Activated T-helper 2 cell treated with anti-CD3 and anti-CD28 coated beads, Interferon-gamma antibody, Interleukin-2, Interleukin-4, amounts not matched to agents 10 μg/mL and 5 μg/mL and 100 μg/mL, durations not matched to agents 14 hours and 24 hours and 36 hours (primary cell): ENCODE data around the gene GAS6. TPM values are rescaled to one million over a fixed set of nuclear protein-coding genes. Genes with fewer than 3 reads are reported as not detected.

Source experiments
- DNase-seq: peaks from one replicate; pipeline ENCODE4 v3.0.0; 2021; ENCODE audit warnings: low spot score
- H3K27ac Mint-ChIP-seq: one replicate; pipeline ENCODE4 v1.8.0; 2021; ENCODE audit warnings: mixed read lengths
- H3K27me3 Mint-ChIP-seq: one replicate; pipeline ENCODE4 v1.8.0; 2021; ENCODE audit warnings: low read depth, mixed read lengths
- H3K36me3 Mint-ChIP-seq: one replicate; pipeline ENCODE4 v1.8.0; 2021; ENCODE audit warnings: low read depth, mixed read lengths
- H3K4me1 Mint-ChIP-seq: one replicate; pipeline ENCODE4 v1.8.0; 2021; ENCODE audit warnings: low read depth, mixed read lengths
- H3K4me3 Mint-ChIP-seq: one replicate; pipeline ENCODE4 v1.8.0; 2021; ENCODE audit warnings: low read depth, mild to moderate bottlenecking, moderate library complexity, mixed read lengths
- H3K9me3 Mint-ChIP-seq: one replicate; pipeline ENCODE4 v1.8.0; 2021; ENCODE audit warnings: mixed read lengths
- intact Hi-C: fragments of 100-400 bp; cut with micrococcal nuclease; formaldehyde crosslinking; loops from one replicate; pipeline ENCODE4 v1.15.1; 2023
- total RNA-seq: library from RNA; stranded (reverse); gene quantifications from 2 replicates; pipeline ENCODE4 v1.2.3, GENCODE V29; 2022

GAS6 gene
- total RNA-seq, 1 donor from 2014 or later = 0.32 TPM

- no peaks in the 10 kb centered on the region for H3K9me3 Mint-ChIP-seq
- no peak overlapping the region for H3K4me3 Mint-ChIP-seq
- no peak for DNase-seq
- intact Hi-C loops = no loop called here
- peaks cover 1% of the 10 kb centered on the region for H3K4me1 Mint-ChIP-seq
- H3K36me3 Mint-ChIP-seq = no peaks in the 10 kb centered on the region
- H3K27ac Mint-ChIP-seq = no peak overlapping the region
- peaks cover 2% of the 10 kb centered on the region for H3K27me3 Mint-ChIP-seq
Observed at GRCh38 chr13:113883921-113884804, 20.3 kb upstream of the GAS6 start.

DNA sequence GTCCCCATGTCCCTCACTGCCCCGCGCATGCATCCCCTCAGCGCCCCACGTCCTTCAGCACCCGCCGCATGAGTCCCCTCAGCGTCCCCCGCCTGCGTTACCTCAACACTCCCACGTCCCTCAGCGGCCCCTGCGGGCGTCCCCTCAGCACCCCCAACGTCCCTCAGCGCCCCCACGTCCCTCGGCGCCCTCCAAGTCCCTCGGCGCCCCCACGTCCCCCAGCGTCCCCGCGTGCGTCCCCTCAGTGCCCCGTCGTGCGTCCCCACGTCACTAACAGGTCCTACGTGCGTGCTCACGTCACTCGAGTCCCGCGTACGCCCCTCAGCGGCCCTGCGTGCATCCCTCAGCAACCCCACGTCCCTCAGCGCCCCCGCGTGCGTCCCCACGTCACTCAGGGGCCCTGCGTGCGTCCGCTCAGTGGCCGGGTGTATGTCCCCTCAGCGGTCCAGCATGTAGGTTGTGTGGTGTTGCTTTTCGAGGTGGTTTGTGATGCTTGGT, 19.5 kb upstream of the GAS6 start:
- Mint-ChIP-seq H3K36me3 (no peaks in the 10 kb centered on the region), H3K27me3 (peaks cover 2% of the 10 kb centered on the region), H3K4me3 (no peak overlapping the region), H3K4me1 (peaks cover 1% of the 10 kb centered on the region), H3K9me3 (no peaks in the 10 kb centered on the region), H3K27ac (no peak overlapping the region)
- no peak for DNase-seq
- intact Hi-C loops = no loop called here

GRCh38 chr13:113882716-113883115, 18.8 kb upstream of the GAS6 start:
- Mint-ChIP-seq H3K4me1 (peaks cover 1% of the 10 kb centered on the region), H3K27ac (no peak overlapping the region), H3K9me3 (no peaks in the 10 kb centered on the region), H3K27me3 (peaks cover 2% of the 10 kb centered on the region), H3K36me3 (no peaks in the 10 kb centered on the region), H3K4me3 (no peak overlapping the region)
- intact Hi-C loops = no loop called here
- DNase-seq = no peak

- Mint-ChIP-seq H3K4me3 (no peak overlapping the region), H3K4me1 (peaks cover 1% of the 10 kb centered on the region), H3K27me3 (peaks cover 2% of the 10 kb centered on the region), H3K27ac (no peak overlapping the region), H3K36me3 (no peaks in the 10 kb centered on the region), H3K9me3 (no peaks in the 10 kb centered on the region)
- DNase-seq = no peak
- intact Hi-C loops = no loop called here
Observed at GRCh38 chr13:113882267-113882630, 18.4 kb upstream of the GAS6 start.

- H3K4me3 Mint-ChIP-seq = no peak overlapping the region
- H3K27me3 Mint-ChIP-seq = peaks cover 2% of the 10 kb centered on the region
- H3K36me3 Mint-ChIP-seq = no peaks in the 10 kb centered on the region
- intact Hi-C loops = no loop called here
- H3K27ac Mint-ChIP-seq = no peak overlapping the region
- H3K9me3 Mint-ChIP-seq = no peaks in the 10 kb centered on the region
- H3K4me1 Mint-ChIP-seq = peaks cover 1% of the 10 kb centered on the region
- no peak for DNase-seq
Observed at GRCh38 chr13:113881614-113882266, 17.9 kb upstream of the GAS6 start.

DNA sequence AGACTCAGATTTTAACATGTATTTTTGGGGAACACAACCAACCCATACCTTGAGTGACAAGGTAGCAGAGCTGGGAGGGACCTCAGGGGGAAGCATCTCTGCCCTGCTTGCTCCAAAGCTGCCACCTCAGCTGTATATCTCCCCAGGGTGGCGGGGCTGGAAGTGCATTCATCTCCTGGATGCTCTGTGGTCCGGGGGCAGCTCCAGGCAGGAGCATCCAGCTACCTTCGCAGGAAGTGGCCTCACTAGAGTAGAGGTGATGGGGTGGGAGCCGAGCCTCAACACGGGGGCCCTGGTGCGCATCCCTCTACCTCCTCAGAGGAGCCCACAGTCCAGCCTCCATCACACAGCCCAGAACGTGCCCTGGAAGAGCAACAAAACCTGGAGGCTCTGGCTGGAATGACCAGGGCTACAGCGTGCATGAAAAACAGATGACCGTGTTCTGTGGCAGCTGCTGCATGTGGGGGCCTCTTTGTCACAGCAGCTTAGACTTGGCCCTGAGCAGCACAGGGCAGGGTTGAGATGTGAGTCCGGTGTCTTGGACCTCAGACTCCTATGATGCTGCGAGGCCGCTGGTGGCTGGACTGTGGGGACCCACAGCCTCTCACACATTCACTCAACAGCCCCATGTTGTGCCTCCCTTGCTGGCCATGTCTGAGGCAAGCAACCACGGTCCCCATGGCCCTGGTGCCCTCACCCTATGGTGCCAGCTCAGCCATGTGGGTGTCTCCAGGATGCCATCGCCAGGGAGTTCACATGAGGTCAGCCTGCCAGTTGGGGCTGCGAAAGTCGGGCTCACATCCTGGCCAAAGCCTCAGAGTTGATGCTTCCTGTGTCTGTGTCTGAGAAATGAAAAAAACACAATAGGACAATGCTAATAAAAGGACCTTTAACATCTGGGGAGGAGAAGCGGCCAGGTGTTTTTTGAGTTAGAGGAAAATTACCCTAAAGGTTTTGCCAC, 17.1 kb upstream of the GAS6 start:
- Mint-ChIP-seq H3K9me3 (peaks cover under 1% of the 10 kb centered on the region), H3K4me1 (peaks cover 1% of the 10 kb centered on the region), H3K27me3 (peaks cover under 1% of the 10 kb centered on the region), H3K27ac (no peak overlapping the region), H3K4me3 (no peak overlapping the region), H3K36me3 (peaks cover 1% of the 10 kb centered on the region)
- DNase-seq = no peak
- intact Hi-C loops = no loop called here

DNA sequence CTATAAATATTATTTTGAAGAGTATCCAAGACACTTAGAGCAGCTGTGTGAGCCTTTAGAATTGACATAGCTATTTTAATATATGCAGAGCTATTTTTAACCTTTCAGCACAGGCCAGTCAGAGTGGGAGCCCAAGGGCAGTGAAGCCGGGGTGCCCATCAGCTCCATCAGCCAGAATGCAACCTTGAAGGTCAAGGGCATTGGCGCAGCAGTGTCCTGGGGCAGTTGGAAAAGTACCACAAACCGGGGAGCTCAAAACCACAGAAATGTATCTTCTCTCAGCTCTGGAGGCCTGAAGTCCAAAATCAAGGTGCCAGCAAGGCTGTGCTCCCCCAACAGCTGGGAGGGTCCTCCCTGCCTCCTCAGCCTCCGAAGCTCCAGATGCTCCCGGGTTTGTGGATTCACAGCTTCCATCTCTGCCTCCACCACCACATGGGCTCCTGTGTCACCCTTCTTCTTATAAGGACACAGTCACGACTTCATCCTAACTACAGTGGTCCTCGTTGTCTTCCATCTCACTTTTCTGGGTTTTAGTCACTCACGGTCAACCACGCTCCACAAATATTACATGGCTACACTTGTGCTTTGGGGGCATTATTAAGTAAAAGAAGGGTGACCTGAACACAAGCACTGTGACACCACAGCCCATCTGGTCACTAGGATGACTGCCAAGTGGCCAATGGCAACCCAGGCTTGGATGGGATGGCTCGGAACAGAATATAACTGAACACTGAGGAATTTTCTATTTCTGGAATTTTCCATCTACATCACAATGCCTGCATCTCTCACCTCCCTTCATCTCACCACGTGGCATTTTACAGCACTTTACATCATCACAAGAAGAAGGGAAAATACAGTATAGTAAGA, 15.9 kb upstream of the GAS6 start:
- H3K4me3 Mint-ChIP-seq = no peak overlapping the region

GRCh38 chr13:113879017-113879416, 15.1 kb upstream of the GAS6 start:
- Mint-ChIP-seq H3K4me3 (no peak overlapping the region), H3K27me3 (no peaks in the 10 kb centered on the region), H3K4me1 (peaks cover 1% of the 10 kb centered on the region)

More for the DNA sequence above, 15.9 kb upstream of the GAS6 start:
- no peaks in the 10 kb centered on the region for H3K27me3 Mint-ChIP-seq
- intact Hi-C loops = no loop called here
- peaks cover 1% of the 10 kb centered on the region for H3K4me1 Mint-ChIP-seq
- DNase-seq = no peak
- H3K36me3 Mint-ChIP-seq = peaks cover 5% of the 10 kb centered on the region
- no peak overlapping the region for H3K27ac Mint-ChIP-seq
- peaks cover 5% of the 10 kb centered on the region for H3K9me3 Mint-ChIP-seq

DNA sequence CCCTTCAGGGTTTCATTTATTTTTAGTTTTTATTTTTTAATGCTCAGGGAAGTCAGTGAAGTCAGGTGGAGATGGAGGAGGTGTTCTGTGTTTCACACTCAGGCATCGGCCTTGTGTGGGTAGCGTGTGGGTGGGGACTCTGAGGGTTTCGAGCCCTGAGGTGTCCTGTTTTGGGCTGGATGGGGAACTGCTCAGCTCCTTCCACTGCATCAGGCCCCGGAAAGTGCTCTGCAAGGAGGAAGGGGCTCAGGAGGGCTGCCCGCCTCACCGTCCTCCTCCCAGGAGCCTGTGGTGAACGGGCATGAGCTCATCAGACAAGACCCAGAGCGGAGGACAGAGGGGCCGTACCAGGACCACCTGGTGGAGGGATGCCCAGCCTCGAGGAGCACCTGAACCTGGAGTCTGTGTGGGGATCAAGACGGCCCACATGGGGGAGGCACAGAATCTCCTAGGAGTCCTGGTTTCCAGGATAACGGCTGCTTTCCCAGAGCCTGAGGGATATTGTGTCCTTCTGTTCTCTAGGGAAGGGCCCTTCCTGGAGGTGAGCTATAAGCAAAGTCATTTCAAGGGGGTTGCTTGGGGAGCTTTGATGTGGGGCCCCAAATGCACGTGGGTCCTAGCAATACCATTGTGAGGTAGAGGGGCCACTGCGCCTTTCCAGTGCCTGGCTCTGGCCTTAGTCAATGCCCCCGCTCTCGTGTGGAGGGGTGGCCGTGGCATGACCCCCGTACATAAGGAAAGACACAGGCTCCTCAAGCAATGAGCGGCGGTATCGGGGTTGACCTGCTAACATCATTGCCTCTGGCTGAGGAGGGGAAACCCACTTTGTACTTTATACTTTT, 13.5 kb upstream of the GAS6 start:
- Mint-ChIP-seq H3K27me3 (peaks cover 5% of the 10 kb centered on the region), H3K36me3 (peaks cover 5% of the 10 kb centered on the region), H3K4me1 (peaks cover 1% of the 10 kb centered on the region), H3K4me3 (no peak overlapping the region), H3K9me3 (peaks cover 5% of the 10 kb centered on the region), H3K27ac (no peak overlapping the region)
- no peak for DNase-seq
- intact Hi-C loops = no loop called here

More at GRCh38 chr13:113879017-113879416, 15.1 kb upstream of the GAS6 start:
- Mint-ChIP-seq H3K36me3 (peaks cover 5% of the 10 kb centered on the region), H3K9me3 (peaks cover 5% of the 10 kb centered on the region), H3K27ac (no peak overlapping the region)
- intact Hi-C loops = no loop called here
- DNase-seq = no peak

DNA sequence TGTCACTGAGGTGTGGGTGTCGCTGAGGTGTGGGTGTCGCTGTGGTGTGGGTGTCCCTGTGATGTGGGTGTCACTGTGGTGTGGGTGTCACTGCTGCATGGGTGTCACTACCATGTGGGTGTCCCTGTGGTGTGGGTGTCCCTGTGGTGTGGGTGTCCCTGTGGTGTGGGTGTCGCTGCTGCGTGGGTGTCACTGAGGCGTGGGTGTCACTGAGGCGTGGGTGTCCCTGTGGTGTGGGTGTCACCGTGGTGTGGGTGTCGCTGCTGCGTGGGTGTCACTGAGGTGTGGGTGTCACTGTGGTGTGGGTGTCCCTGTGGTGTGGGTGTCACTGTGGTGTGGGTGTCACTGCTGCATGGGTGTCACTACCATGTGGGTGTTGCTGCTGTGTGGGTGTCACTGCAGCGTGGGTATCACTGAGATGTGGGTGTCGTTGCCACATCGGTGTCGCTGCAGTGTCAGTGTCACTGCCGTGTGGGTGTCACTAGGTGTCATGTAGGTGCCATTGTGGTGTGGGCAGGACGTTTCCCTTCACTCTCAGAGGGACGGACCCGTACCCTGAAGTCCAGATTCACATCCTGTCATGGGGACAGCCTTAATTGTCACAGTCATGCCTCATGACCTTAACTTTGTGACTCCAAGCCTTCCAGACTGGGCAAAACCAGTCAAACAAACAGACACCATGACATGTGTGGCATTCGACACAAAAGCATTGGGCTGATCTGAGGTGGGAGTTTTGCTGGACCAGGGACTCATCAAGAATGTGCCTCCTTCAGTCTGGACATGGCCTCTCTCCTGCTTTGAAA, 12.7 kb upstream of the GAS6 start:
- Mint-ChIP-seq H3K4me3 (no peak overlapping the region), H3K27ac (no peak overlapping the region)
- DNase-seq = no peak

More for the DNA sequence above, 12.7 kb upstream of the GAS6 start:
- peaks cover 5% of the 10 kb centered on the region for H3K36me3 Mint-ChIP-seq
- intact Hi-C loops = no loop called here
- H3K27me3 Mint-ChIP-seq = peaks cover 9% of the 10 kb centered on the region
- H3K9me3 Mint-ChIP-seq = peaks cover 5% of the 10 kb centered on the region
- H3K4me1 Mint-ChIP-seq = peaks cover 1% of the 10 kb centered on the region
